ENCODE data around the gene ITPR3.

GRCh38 chr6:33702345-33702977, 81.3 kb downstream of the ITPR3 start:
- TF ChIP-seq POLR2A (IDR thresholded peaks at IDR 0.05) (no peak), POLR2AphosphoS5 (IDR thresholded peaks at IDR 0.05) (no peak), CTCF (IDR thresholded peaks at IDR 0.05) (peak in 3 of 4 experiments; percentile 19 to 26 (median 23))
